ENCODE results near the gene NFASC. TPM values are rescaled to one million over a fixed set of nuclear protein-coding genes. Genes with fewer than 3 reads are reported as not detected.

The NFASC gene
- total RNA-seq, 1 donor from 2014 or later: 0.80 TPM

- no peak for DNase-seq (ENCODE audit: low read depth)
Measured at GRCh38 chr1:205002705-205003104, 132.0 kb downstream of the NFASC start.

DNA sequence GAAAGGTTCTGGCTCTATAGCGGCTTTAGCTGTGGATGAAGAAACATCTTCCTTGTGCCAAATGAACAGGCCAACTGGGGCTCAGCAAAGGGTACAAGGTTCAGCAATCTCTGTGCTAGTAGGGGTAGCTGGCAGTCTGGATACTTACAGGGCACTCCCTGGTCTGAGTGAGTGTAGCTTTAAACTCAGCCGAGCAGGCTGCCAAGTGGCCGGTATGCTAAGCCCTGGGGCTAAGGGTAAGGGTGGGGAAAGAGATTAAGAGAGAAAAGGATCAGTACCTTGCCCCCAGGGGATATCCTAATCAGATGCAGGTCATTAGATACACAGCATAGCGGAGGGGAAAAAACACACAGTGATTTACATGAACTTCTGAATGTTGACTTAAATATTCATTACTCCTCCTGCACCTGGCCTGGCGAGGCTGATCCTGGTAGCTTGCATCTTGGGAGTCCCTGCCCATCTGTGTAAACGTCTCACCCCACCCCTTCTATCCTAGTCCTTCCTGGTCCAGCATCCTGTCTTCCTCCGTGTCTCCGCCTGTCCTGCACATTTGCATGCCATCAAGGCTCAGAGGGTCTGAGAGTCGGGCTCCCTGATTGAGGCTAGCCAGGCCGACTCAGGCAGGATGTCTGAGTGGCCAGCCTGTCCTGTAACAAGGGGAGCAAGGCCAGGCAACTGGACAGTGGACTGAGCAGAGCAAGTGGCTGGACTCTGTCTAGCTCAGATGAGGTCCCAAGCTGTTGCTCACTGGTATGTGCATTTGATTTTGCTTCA, 132.9 kb downstream of the NFASC start:
- DNase-seq (ENCODE audit: low read depth): no peak

GRCh38 chr1:205004351-205004750, 133.7 kb downstream of the NFASC start:
- DNase-seq (ENCODE audit: low read depth): no peak

GRCh38 chr1:205008896-205009295, 138.2 kb downstream of the NFASC start:
- no peak for DNase-seq (ENCODE audit: low read depth)

GRCh38 chr1:205009670-205010069, 139.0 kb downstream of the NFASC start:
- DNase-seq (ENCODE audit: low read depth): no peak

- DNase-seq (ENCODE audit: low read depth): no peak
Measured at GRCh38 chr1:205012391-205013140, 141.9 kb downstream of the NFASC start.

DNA sequence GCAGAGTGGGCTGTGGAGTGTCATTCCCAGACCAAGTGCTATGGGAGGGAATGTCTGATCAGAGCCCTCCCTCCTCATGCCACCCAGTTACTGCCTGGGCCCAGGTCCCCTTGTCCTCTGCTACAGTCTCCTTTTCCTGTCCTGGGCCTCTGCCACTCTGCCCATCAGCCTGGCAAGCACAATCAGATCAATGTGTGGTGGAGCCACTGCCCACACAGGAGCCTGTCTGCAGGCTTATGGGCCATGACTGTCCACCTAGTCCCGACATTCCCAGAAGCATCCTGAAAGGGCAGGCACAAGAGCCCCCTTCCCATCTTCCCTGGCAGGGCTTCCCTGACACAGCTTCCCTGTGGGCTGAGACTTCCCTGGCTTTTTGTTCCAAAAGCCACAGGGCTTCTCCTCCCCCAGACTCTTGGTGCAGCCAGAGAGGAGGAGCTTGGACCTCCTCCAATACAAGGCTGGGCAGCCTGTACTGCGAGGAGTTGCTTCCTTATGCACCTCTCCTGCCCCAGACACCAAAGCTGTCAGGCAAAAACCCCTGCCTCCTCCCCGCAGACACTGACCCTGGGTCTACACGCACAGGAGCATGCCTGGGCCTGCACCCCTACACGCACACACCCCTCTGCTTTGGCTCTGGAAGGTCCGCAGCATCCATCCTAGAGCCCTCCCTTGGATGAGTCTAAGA, 143.2 kb downstream of the NFASC start:
- DNase-seq (ENCODE audit: low read depth): no peak

GRCh38 chr1:205014783-205015182, 144.1 kb downstream of the NFASC start:
- no peak for DNase-seq (ENCODE audit: low read depth)

DNA sequence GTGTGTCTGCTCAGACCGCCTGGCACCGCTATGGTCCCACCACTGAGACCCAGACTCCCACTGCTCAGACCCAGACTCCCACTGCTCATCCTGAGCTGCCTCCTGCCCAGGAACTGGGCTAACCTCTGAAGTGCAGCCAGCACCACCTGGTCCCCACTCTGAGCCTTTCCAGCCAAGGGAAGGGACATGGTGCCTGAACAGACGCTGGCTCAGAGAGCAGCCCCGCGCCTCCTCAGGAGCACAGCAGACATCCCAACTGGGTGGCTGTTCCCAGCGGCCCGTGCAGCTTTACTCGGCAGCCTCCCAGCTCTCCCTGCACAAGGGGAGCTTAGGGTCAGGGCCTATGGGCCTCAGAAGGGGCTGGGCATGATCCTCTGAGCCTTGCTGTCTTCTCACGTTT, 144.6 kb downstream of the NFASC start:
- DNase-seq (ENCODE audit: low read depth): no peak

DNA sequence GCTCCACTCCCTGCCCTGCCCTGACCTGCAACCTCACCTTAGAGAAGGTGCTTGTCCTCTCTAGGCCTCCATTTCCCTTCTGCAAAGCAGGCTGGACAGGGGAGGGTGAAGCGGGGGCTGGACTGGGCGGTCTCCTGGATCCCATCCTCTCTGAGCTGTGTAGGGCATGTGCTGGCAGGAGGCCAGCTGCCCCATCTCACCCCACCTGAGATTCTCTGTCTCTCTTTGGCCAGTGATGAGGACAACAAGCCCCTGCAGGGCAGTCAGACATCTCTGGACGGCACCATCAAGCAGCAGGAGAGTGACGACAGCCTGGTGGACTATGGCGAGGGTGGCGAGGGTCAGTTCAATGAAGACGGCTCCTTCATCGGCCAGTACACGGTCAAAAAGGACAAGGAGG, 145.4 kb downstream of the NFASC start:
- DNase-seq (ENCODE audit: low read depth): no peak

DNA sequence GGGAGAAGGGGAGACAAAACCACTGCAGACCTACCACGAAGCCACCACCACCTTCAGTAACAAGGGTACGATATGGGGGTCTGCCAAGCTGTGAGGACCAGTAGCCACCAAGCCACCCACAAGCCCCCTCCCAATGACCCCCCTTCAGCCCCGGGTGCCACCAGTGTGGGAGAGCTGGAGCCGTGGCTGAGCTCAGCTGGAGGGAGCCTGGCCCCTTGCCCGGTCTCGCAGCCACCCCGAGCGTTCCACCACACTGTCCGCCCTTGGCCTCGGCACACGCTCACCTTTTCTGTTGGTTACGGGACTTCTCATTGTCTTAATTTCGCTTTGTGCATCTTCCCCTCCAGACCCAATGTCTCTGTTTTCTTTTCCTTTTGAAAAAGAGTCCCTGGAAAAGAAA, 145.9 kb downstream of the NFASC start:
- no peak for DNase-seq (ENCODE audit: low read depth)

- no peak for DNase-seq (ENCODE audit: low read depth)
Measured at GRCh38 chr1:205017001-205017400, 146.3 kb downstream of the NFASC start.

DNA sequence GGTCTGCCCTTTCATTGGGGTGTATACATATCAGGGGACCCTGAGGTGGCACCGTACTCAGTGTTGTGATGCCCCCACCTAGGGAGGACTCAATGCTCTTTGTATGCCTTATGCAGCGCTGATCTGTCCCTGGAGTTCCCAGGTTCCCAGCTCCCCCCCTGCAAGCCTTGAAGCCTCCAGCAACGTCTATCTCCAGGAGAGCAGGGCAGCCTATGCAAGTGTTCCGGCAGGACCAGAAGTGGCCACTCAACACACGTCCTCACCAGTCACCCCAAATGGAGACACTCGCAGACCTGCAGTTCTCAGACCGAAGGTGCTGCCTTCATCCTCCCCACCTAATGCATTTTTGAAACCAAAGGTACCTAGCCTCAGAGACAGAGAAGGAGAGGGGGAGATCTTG, 147.1 kb downstream of the NFASC start:
- no peak for DNase-seq (ENCODE audit: low read depth)

GRCh38 chr1:205018381-205018780, 147.7 kb downstream of the NFASC start:
- DNase-seq (ENCODE audit: low read depth): no peak

DNA sequence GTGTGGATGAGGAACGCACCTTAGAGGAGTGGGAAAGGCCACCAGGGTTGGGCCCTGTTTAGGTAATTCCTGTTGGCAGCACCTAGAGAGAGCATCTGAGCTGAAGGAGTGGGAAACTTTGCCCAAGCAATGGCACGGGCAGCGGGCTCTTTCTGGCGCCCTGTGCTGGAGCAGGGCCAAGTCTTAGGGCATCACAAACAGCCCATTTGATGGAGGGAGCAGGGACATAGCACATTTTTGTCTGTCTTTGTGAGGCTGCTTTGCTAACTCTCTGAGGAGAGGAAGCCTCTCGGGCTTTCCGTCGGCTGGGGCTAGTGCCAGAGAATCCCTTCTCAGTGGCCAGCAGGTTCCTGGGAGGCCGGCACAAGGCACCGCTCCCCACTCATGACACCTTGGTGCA, 149.8 kb downstream of the NFASC start:
- DNase-seq (ENCODE audit: low read depth): no peak

DNA sequence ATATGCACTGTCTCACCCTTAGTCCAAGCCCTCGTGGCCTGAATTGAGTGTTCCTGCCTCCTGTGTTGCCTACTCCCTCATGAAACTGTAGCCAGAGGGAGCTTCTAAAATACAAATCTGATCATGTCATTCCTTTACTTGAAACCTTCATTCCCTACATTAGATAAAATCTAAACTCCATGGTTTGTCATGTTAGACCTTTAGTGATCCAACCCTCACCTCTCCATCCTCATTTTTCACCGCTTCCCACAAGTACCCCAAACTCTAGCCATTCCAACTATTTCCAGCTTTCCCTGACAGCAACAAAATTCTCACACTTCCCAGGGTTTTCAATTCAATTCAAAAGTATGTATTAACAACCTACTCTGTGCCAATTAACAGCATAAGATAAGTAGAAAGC, 154.0 kb downstream of the NFASC start:
- DNase-seq (ENCODE audit: low read depth): no peak

- no peak for DNase-seq (ENCODE audit: low read depth)
Measured at GRCh38 chr1:205025239-205025638, 154.6 kb downstream of the NFASC start.

GRCh38 chr1:205026181-205026580, 155.5 kb downstream of the NFASC start:
- DNase-seq (ENCODE audit: low read depth): no peak

GRCh38 chr1:205028390-205028789, 157.7 kb downstream of the NFASC start:
- DNase-seq (ENCODE audit: low read depth): no peak

DNA sequence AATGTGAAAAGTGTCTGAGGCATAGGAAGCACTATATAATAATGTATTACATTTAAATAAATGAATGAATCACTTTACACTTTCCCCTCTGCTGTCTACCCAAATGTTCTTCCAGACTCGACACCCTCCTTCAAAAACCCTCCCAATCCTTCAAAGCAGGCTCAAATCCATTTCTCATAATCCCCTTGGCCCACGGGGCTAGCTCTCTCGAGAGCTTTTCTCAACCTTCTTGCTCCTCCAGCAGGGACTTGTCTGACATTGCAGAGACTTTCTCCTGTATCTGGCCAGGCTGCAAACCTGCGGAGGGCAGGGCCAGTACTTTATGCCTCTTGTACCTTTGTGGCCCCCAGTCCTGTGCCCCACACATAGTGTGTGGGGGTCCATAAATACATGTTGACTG, 158.3 kb downstream of the NFASC start:
- no peak for DNase-seq (ENCODE audit: low read depth)

DNA sequence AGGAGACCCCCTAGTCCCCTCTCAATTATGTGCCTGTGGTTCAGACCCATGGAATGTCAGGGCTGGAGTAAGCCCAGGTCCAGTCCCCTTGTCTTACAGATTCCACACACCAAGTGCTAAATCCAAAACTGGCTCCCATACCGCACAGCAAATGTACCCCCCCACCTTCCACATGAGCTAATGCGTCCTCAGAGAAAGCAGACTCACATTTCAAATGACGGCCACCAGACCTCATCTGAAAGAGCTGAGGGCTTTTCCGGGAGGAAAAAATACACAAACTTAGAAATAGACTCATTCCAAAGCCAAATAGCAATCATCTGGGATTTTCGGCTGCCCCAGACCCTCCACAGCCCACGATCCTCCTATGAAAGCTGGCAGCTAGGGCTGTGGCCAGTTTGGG, 159.6 kb downstream of the NFASC start:
- no peak for DNase-seq (ENCODE audit: low read depth)

DNA sequence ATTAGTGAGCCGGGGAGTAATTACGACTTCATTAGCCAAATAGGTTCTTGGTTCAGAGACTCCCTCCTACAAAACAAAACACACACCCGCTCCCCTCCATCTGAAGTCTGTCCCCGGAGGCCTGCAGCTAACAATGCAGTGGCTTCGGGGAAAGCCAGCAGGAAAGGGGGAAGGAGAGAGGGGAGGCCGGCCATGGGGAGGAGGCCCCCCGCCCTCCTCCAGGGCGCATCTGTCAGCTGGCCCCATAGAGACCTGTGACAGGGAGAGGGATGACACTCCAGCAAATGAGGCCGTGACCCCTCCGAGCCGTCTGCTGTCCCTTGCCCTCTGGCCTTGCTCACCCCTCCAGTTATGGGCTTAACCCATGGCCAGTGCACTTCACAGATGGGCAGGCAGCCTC, 160.2 kb downstream of the NFASC start:
- no peak for DNase-seq (ENCODE audit: low read depth)
